ENCODE results near the gene ZNRF3.

DNA sequence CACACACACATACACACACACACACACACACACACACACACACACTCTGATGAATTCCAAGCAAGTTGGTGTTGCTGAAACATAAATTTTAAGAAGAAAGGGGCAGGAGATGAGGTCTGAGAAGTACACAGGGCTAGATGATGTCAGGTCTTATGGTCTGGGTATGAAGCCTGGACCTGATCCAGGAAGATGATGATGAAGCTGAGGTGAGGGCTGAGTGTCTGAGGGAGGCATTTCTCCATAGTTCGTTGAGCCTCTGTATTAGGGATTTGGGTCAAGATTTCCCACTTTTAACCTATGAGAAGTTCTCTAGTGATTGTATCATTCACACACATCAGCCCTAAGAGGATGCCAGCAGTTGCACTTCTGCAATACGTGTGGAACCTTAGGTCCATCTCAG is 222.1 kb downstream of the ZNRF3 start:
- no peak for TF ChIP-seq EZH2phosphoT487 (IDR thresholded peaks at IDR 0.05; ENCODE audit: insufficient read depth, low read depth)
- no peak for TF ChIP-seq EZH2 (IDR thresholded peaks at IDR 0.05; ENCODE audit: insufficient read depth, poor library complexity, severe bottlenecking)
